ENCODE measurements around the gene LMNA.

LMNA gene

DNA sequence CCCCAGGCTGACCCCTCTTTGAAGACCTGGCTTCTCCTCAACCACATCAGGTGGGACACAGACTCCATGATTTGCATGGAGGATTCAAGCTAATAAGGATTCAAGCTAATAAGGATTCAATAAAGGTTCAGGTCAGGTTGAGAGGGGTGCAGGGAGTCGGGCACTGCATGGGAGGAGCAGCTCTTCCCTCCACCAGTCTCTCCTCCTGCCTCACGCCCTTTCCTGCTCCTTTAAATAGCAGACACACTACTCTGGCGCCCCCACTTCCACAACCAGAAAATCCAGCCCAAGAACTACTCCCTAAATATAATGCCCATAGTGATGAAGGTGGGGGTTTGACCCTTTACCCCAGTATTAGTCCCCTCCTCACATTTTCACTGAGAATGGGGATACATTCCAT, 39.3 kb upstream of the LMNA start:
- Histone ChIP-seq H3K4me1 (peaks cover 9% of the 10 kb centered on the region; the same call in 1 of the 2 replicates), H3K4me3 (ENCODE audit: low read depth, low read length) (no peak overlapping the region), H3K36me3 (peaks cover 41% of the 10 kb centered on the region), H3K27me3 (no peaks in the 10 kb centered on the region), H3K9me3 (no peaks in the 10 kb centered on the region)
- DNase-seq = no peak
- TF ChIP-seq, protein P1, sequence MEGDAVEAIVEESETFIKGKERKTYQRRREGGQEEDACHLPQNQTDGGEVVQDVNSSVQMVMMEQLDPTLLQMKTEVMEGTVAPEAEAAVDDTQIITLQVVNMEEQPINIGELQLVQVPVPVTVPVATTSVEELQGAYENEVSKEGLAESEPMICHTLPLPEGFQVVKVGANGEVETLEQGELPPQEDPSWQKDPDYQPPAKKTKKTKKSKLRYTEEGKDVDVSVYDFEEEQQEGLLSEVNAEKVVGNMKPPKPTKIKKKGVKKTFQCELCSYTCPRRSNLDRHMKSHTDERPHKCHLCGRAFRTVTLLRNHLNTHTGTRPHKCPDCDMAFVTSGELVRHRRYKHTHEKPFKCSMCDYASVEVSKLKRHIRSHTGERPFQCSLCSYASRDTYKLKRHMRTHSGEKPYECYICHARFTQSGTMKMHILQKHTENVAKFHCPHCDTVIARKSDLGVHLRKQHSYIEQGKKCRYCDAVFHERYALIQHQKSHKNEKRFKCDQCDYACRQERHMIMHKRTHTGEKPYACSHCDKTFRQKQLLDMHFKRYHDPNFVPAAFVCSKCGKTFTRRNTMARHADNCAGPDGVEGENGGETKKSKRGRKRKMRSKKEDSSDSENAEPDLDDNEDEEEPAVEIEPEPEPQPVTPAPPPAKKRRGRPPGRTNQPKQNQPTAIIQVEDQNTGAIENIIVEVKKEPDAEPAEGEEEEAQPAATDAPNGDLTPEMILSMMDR (IDR thresholded peaks at IDR 0.05; ENCODE audit: low read depth, low read length) = no peak

- Histone ChIP-seq H3K4me3 (ENCODE audit: low read depth, low read length) (no peak overlapping the region), H3K36me3 (peaks cover 41% of the 10 kb centered on the region), H3K9me3 (no peaks in the 10 kb centered on the region), H3K27me3 (no peaks in the 10 kb centered on the region), H3K4me1 (peaks cover 5% of the 10 kb centered on the region; the same call in 1 of the 2 replicates)
- TF ChIP-seq, protein P1 (IDR thresholded peaks at IDR 0.05; ENCODE audit: low read depth, low read length) = no peak
- DNase-seq = no peak
Measured at GRCh38 chr1:156075775-156076204, 38.7 kb upstream of the LMNA start.

GRCh38 chr1:156076609-156077429, 37.7 kb upstream of the LMNA start:
- DNase-seq = peak; percentile 50

GRCh38 chr1:156077430-156077760, 37.1 kb upstream of the LMNA start:
- H3K36me3 ChIP-seq = peaks cover 41% of the 10 kb centered on the region
- no peaks in the 10 kb centered on the region for H3K27me3 ChIP-seq
- DNase-seq = no peak
- no peak overlapping the region for H3K4me3 ChIP-seq (ENCODE audit: low read depth, low read length)
- TF ChIP-seq, protein P1 (IDR thresholded peaks at IDR 0.05; ENCODE audit: low read depth, low read length) = no peak
- H3K4me1 ChIP-seq = peaks cover 5% of the 10 kb centered on the region; the same call in 1 of the 2 replicates
- no peaks in the 10 kb centered on the region for H3K9me3 ChIP-seq

More at GRCh38 chr1:156076609-156077429, 37.7 kb upstream of the LMNA start:
- TF ChIP-seq, protein P1 (IDR thresholded peaks at IDR 0.05; ENCODE audit: low read depth, low read length) = no peak
- H3K4me3 ChIP-seq (ENCODE audit: low read depth, low read length) = no peak overlapping the region; the same call in 1 of the 2 replicates
- no peaks in the 10 kb centered on the region for H3K9me3 ChIP-seq
- H3K27me3 ChIP-seq = no peaks in the 10 kb centered on the region
- peaks cover 41% of the 10 kb centered on the region for H3K36me3 ChIP-seq
- H3K4me1 ChIP-seq = peaks cover 5% of the 10 kb centered on the region; the same call in 1 of the 2 replicates

GRCh38 chr1:156078728-156079127, 35.8 kb upstream of the LMNA start:
- Histone ChIP-seq H3K4me3 (ENCODE audit: low read depth, low read length) (no peak overlapping the region), H3K9me3 (no peaks in the 10 kb centered on the region), H3K4me1 (peaks cover 5% of the 10 kb centered on the region; the same call in 1 of the 2 replicates), H3K27me3 (no peaks in the 10 kb centered on the region), H3K36me3 (peaks cover 41% of the 10 kb centered on the region)
- TF ChIP-seq, protein P1 (IDR thresholded peaks at IDR 0.05; ENCODE audit: low read depth, low read length) = no peak
- no peak for DNase-seq

DNA sequence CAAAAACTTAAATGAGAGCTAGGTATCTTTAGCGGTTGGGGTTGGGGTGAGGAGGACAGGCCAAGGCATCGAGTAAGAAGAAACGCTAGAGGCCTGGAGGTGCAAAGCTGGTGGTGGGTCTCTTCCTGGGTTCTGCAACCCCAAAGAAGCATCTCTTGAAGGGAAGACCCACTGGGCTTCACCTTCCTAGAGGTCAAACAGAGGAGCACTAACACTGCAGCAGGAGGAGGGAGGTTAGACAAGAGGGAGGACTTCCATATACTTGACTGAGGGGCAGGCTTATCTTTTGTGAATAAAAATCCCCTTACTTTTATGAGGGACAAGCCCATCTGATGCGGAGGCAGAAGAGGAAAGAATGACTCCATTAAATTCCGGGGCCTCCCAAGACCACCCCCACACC, 34.7 kb upstream of the LMNA start:
- peaks cover 39% of the 10 kb centered on the region for H3K36me3 ChIP-seq
- H3K4me3 ChIP-seq (ENCODE audit: low read depth, low read length) = peak overlapping the region; percentile 91
- H3K4me1 ChIP-seq = peaks cover 7% of the 10 kb centered on the region; the same call in 1 of the 2 replicates
- TF ChIP-seq, protein P1 (IDR thresholded peaks at IDR 0.05; ENCODE audit: low read depth, low read length) = no peak
- H3K27me3 ChIP-seq = no peaks in the 10 kb centered on the region
- no peak for DNase-seq
- H3K9me3 ChIP-seq = no peaks in the 10 kb centered on the region

All from BE2C (cell line).